Endometrial microvascular endothelial cells (primary cell): ENCODE results near the gene HOXD8. TPM values are rescaled to one million over a fixed set of nuclear protein-coding genes. Genes with fewer than 3 reads are reported as not detected.

Experiments used
- in situ Hi-C: cut with HindIII; loops from 2 replicates; pipeline ENCODE4 v1.10.0; 2017; ENCODE audit warnings: low sequenced_read_pairs, low pct_unique_long_range_greater_than_20kb; ENCODE audit errors: inconsistent ontology term
- total RNA-seq: library from RNA; depleted of rRNA; stranded (reverse); fragments of >200 nt; gene quantifications from one replicate; pipeline ENCODE4 v1.2.3, GENCODE V29; 2015; ENCODE audit errors: inconsistent ontology term

The HOXD8 gene
- 41.0 TPM for total RNA-seq

- in situ Hi-C loops = loop anchor here (10.0 kb wide), 1 partner anchor 1016 kb away; no protein-coding TSS in a partner anchor
These were observed at the start of gene HOXD8 for GRCh38 chr2:176128982-176129796. HOXD8 (plus strand) TSS chr2:176129705; CDS start chr2:176130367, 662 bp downstream.

GRCh38 chr2:176079831-176080539 is 49.5 kb upstream of the HOXD8 start:
- in situ Hi-C loops = no loop called here

GRCh38 chr2:176080540-176081375 is 48.7 kb upstream of the HOXD8 start:
- in situ Hi-C loops = no loop called here

GRCh38 chr2:176081376-176081836 is 48.1 kb upstream of the HOXD8 start:
- in situ Hi-C loops = no loop called here

GRCh38 chr2:176081837-176082524 is 47.5 kb upstream of the HOXD8 start:
- in situ Hi-C loops = no loop called here

GRCh38 chr2:176082525-176082823 is 47.0 kb upstream of the HOXD8 start:
- in situ Hi-C loops = no loop called here

DNA sequence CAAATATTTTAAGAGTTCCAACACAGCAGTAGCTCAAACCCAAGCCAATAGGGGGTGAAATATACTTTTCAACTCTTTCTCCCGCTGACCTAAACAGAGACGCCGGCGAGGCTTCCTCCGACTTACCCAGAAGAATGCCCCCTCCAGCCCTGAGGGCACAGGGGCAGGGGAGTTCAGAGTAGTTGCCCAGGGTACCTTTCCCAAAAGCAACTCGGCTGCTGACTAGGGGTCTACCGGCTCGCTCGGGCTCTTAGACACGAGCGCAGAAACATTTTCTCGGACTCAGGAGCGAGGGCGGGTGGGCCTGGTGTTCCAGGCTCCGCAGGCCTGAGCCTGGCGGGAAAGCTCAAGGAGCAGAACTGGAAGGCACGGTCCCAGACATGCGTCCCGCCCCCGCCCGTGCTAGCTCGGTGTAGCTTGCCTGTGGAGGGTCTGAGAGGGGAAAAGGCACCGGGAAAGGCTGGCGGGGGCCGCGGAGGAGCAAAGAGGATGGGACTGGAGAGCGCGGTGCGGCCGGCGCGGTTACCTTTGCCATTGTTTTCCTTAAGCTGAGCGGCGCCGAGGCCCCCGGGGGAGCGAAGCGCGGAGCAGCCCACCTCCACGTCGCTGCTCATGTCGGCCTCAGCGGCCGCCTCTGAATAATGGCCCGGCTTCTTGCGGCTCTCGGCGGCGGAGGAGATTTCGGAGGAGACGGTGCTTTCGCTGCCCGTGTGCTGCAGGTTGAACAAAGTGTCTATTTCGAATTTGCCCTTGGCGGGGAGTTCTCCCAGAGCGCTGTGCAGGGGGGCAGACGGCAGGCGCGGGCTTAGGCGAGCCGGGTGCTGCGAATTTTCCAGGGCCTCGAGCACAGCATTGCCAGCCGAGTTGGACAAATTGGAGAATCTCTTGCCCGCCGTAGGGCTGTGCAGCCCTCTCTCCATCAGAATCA is 46.4 kb upstream of the HOXD8 start:
- in situ Hi-C loops = no loop called here

GRCh38 chr2:176083796-176084261 is 45.7 kb upstream of the HOXD8 start, which contains the start of gene EVX2:
EVX2 (minus strand) TSS chr2:176083962; CDS start chr2:176083776, 186 bp downstream.
- in situ Hi-C loops = no loop called here

GRCh38 chr2:176084611-176085119 is 44.8 kb upstream of the HOXD8 start:
- in situ Hi-C loops = no loop called here

DNA sequence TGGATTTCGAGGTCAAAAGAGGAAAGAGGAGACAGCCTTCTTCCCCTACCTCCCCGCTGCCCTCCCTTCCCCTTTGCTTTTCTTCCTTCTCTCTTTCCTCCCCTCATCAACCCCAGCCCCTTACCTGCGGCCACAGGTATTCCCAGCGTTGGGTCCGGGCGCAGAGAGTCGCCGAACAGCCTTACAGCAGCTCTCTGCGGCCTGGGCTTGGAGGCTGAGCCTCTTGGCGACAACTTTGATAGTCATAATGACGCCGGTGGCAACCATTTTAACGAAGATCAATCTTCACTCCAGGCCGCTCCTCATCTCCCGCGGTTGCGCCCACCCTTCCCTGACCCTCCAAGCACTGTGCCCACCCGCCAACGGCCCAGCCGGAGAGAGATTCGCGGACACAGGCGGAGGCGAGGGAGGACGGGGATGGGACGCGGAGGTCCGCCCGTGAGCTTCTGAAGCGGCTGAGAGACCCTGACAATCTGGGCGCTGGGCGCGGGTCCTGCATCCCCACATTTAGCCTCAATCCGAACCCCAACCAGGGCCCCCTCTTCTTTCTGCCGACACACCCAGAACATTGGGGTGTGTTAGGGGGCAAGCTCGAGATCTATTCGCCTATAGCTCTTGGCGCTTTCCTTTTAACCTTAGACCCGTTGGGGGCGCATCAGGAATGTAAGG is 44.3 kb upstream of the HOXD8 start:
- in situ Hi-C loops = no loop called here

DNA sequence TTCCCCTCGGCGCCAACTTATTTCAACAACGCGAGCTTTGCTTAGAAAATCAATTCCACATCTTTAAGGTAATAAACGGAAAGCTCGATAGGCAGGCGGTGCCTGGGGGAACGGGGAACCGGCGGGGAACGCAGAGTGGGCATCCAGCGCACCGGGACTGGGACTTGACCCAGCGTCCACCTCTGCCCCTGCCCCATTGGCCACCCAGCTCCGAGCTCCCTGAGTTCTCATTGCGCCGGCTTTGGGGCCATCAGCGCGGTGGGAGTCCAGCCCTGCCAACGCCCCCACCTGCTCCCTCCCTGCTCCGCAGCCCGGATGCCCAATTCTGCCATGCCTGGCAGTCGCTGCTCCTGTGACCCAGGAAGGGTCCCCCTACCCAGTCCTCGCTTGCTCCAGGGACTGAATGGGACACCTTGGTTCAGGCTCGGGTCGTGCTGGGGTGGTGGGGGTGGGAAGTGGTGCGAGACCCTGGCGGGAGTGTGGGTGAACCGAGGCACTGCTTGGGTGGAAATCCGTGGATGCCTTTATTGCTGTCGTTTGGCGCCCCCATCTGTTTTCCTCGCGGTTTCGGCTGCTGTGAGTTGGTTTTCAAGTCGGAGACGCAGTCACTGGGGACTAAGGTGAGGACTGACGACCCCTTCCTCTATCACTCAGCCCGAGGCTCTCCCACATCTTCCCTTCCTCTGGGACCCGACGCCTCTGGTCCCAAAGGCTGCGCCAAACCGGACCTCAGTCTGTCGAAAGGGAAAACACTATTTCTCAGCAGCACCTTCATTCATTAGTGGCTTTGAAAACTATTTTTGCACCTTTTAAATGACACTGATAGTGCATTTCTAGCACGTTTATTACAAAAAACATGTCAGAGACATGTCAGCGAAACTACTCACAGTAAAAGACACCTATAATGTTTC is 43.4 kb upstream of the HOXD8 start:
- in situ Hi-C loops = no loop called here

- in situ Hi-C loops = no loop called here
These were observed 42.0 kb upstream of the HOXD8 start for GRCh38 chr2:176087330-176088047.

DNA sequence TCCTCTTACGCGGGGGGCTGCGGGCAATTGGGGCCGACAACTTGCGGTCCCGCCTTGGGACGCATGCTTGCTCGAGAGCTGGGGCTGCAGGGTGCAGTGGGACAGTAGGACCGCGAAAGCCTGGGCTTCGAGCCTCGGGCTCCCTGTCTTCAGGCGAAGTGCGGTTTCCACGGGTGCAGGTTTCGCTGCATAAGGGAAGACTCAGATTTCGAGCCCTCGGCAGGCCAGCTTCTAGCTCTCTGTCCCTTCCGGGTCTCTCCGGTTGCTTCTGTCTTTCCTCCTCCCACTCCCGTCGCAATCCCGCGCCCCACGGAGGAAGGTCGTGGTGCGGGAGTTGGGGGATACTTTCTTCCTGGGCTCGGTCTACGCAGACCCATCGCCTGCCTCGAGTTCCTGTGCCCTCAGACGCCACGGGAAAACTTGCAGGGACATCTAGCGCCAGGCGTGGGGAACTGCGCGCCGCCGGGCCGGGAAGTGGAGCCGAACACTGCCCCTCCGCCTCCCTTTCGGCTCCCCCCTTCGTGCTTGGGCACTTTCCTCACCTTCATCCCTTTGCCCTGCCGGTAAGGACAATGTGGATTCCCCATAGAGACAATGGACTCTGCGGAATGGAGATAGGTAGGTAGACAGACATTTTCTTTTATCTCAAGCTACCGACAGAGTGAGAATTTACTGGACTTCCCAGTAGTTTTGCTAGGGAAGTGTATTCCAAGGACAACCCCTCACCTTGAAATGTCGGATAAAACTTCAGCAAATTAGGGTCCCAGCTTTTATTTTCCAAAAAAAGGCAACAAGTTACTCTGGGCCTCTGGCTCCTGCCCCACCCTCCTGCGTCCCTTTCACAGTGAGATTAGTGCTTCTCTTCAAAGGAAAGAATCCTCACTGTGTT is 41.2 kb upstream of the HOXD8 start:
- in situ Hi-C loops = no loop called here
